Activated CD4-positive, alpha-beta memory T cell treated with anti-CD3 and anti-CD28 coated beads for 36 hours (primary cell): ENCODE results near the gene TPX2. TPM values are rescaled to one million over a fixed set of nuclear protein-coding genes. Genes with fewer than 3 reads are reported as not detected.

Experiments
- CTCF ChIA-PET: fragments of 350-600 bp; sonication (Branson Sonifier 250); formaldehyde crosslinking; loops from one replicate; lab custom pipeline; 2021; ENCODE audit warnings: antibody characterized with exemption, inconsistent platforms; lab: Charles Lee
- POLR2A ChIA-PET: fragments of 350-600 bp; sonication (Branson Sonifier 250); formaldehyde crosslinking; loops from one replicate; lab custom pipeline; 2021; ENCODE audit warnings: antibody characterized with exemption; lab: Charles Lee
- DNase-seq: peaks from one replicate; pipeline ENCODE4 v3.0.0-alpha.2; 2020
- H3K27ac Mint-ChIP-seq: one replicate; pipeline ENCODE4 v1.8.0; 2021; ENCODE audit warnings: mixed read lengths
- H3K27me3 Mint-ChIP-seq: one replicate; pipeline ENCODE4 v1.8.0; 2021; ENCODE audit warnings: mixed read lengths
- H3K36me3 Mint-ChIP-seq: one replicate; pipeline ENCODE4 v1.8.0; 2021; ENCODE audit warnings: mixed read lengths
- H3K4me1 Mint-ChIP-seq: one replicate; pipeline ENCODE4 v1.8.0; 2021; ENCODE audit warnings: low read depth, mixed read lengths
- H3K4me3 Mint-ChIP-seq: one replicate; pipeline ENCODE4 v1.8.0; 2021; ENCODE audit warnings: mild to moderate bottlenecking, mixed read lengths
- H3K9me3 Mint-ChIP-seq: one replicate; pipeline ENCODE4 v1.8.0; 2021; ENCODE audit warnings: mixed read lengths
- intact Hi-C: fragments of 100-400 bp; cut with micrococcal nuclease; formaldehyde crosslinking; loops from one replicate; pipeline ENCODE4 v1.15.1; 2023
- total RNA-seq, 2 experiments: library from RNA; stranded (reverse); gene quantifications; one replicate each; pipeline ENCODE4 v1.2.3, GENCODE V29; 2021

TPX2 gene
- total RNA-seq, 2 experiments from 2014 or later: 149 TPM

DNA sequence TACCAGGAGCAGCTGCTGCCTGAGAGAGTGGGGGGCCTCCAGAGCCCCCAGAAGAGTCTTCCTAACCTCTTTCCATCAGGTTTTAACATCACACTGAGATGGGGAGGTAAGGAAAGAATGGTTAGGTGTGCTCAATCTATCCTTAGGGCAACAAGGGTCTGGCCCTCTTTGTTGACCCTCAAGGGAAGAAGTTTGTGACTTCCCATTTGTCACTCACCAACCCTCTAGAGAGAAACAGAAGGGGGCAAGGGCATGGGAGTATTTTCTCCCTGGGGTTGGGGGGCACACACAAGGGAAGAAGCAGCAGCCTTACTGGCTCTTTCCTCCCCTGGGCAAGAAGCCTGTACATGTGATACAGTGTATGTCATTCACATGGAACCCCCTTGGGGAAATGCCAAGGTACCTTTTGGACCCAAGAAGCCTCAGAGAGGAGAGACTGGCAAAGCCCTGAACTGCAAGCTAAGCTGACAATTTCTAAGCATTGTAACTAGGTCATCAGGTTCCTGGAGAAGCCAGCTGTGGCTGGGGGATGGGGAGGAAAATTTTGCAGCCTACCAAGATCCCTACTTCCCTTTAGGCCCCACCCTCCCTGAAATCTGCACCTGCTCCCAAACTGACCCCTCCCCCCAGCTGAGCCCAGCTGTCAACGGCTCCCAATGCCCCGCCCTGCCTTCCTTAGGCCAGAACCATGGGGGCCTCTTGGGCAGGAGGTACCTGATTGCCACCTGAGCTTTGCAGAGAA lies 30.9 kb upstream of the TPX2 start:
- Mint-ChIP-seq H3K4me3 (no peak overlapping the region), H3K4me1 (peaks cover 77% of the 10 kb centered on the region), H3K27ac (peak overlapping the region; percentile 38), H3K36me3 (peaks cover 65% of the 10 kb centered on the region), H3K27me3 (no peaks in the 10 kb centered on the region), H3K9me3 (no peaks in the 10 kb centered on the region)
- CTCF ChIA-PET: interaction anchor here (1.6 kb wide), 1 partner anchor 14 kb away, joined by 5 read pairs; the partner anchor contains the start of gene BCL2L1
- POLR2A ChIA-PET: interaction anchor here (1.0 kb wide), 2 partner anchors 9 to 14 kb away, joined by 3 read pairs; no protein-coding TSS in a partner anchor
- intact Hi-C loops: no loop called here
- DNase-seq: no peak

DNA sequence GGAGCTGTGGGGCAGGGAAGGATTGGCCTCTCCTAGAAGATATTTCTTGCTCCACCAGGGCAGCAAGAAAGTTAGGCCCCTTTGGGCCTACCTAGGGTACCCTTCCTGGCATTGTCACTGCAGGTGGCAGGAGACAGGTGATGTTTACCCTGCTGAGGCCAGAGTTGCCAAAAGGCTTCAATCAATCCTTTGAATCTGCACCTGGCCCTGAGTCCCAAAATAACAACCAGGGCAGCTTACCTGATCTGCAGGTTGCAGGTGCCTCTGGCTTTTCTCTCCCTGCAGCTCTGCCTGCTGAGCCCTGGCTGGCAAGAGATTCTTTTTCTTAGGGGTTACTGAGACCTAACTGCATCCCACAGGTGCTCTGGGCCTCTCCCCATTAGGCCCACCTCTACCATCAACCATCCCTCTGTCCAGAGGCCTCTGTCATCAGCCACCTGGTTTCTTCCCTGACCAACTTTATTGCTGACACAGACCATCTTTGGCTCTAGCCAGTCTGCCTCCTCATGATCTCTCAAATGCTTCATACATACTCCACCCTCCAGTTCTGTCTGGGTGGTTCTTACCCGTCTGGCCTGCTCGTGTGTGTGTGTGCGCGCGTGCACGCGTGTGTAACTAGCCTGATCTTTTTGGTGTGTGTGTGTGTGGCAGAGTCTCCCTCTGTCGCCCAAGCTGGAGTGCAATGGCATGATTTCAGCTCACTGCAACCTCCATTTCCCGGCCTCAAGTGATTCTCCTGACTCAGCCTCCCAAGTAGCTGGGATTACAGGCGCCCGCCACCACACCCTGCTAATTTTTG lies 30.2 kb upstream of the TPX2 start:
- no peak overlapping the region for H3K4me3 Mint-ChIP-seq
- ChIA-PET CTCF (interaction anchor here (1.6 kb wide), 1 partner anchor 13 kb away, joined by 5 read pairs; the partner anchor contains the start of gene BCL2L1), POLR2A (interaction anchor here (1.0 kb wide), 2 partner anchors 8 to 15 kb away, joined by 3 read pairs; no protein-coding TSS in a partner anchor)
- H3K4me1 Mint-ChIP-seq: peaks cover 85% of the 10 kb centered on the region
- H3K36me3 Mint-ChIP-seq: peaks cover 72% of the 10 kb centered on the region
- DNase-seq: no peak
- no peaks in the 10 kb centered on the region for H3K9me3 Mint-ChIP-seq
- no peaks in the 10 kb centered on the region for H3K27me3 Mint-ChIP-seq
- intact Hi-C loops: no loop called here
- H3K27ac Mint-ChIP-seq: peak overlapping the region; percentile 28

DNA sequence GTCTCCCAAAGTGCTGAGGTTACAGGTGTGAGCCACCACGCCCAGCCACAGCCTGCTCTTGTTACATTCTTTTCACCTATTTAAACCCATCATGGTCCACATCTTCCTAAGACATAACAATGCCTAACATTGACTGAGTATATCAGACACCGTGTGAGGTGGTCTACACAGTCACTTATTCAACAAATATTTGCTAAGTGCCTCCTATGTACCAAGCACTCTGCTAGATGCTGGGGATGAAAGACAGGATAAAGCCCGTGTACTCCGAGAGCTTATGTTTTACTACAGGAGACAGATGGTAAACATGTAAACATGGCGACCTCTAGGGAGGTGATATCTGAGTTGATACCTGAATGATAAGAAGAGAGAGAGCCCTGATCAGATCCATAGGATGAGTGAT lies 29.2 kb upstream of the TPX2 start:
- intact Hi-C loops: no loop called here
- DNase-seq: no peak
- CTCF ChIA-PET: interaction anchor here (0.6 to 3.1 kb wide), 3 partner anchors 14 to 147 kb away, joined by 3 to 17 read pairs (median 4); no protein-coding TSS in a partner anchor
- Mint-ChIP-seq H3K9me3 (no peaks in the 10 kb centered on the region), H3K36me3 (peaks cover 75% of the 10 kb centered on the region), H3K4me1 (peaks cover 89% of the 10 kb centered on the region), H3K27me3 (no peaks in the 10 kb centered on the region), H3K4me3 (no peak overlapping the region), H3K27ac (peak overlapping the region; percentile 69)
- POLR2A ChIA-PET: no interaction called here

DNA sequence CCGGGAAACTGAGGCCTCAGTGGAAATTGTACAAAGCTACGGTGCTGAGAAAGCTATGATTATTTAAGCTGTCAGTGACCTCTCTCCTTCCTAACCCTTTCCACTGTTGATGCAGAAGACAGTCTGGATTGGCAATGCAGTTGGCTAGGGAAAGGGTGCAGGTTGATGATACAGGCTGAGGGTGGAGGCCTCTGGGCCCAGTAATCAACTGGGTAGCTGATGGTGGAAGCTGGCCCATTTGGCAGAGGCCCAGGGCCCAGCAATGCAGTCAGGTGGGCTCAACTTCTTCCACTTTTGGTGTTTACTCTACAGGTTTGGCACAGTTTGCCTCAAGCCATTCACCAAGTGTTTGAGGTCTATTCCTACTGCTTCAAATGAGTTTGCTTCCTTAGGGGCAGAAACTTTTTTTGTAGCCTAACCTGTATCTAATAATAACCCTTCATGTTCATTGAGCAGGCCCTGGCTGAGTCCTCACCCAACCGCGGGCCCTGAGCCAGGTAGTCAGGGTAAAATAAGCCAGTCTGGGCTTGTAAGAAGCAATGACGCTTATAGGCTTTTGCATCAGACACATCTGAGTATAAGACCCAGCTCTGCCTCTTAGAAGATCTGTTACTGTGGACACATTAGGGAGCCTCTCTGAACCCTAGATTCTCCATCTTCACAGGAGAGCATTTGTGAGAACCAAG lies 28.5 kb upstream of the TPX2 start:
- no peak for DNase-seq
- Mint-ChIP-seq H3K27ac (peak overlapping the region; percentile 69), H3K27me3 (no peaks in the 10 kb centered on the region), H3K9me3 (no peaks in the 10 kb centered on the region), H3K4me3 (no peak overlapping the region), H3K4me1 (peaks cover 91% of the 10 kb centered on the region), H3K36me3 (peaks cover 76% of the 10 kb centered on the region)
- ChIA-PET POLR2A (no interaction called here), CTCF (interaction anchor here (0.6 to 3.1 kb wide), 4 partner anchors 12 to 98 kb away, joined by 3 to 17 read pairs (median 6); no protein-coding TSS in a partner anchor)
- intact Hi-C loops: no loop called here

DNA sequence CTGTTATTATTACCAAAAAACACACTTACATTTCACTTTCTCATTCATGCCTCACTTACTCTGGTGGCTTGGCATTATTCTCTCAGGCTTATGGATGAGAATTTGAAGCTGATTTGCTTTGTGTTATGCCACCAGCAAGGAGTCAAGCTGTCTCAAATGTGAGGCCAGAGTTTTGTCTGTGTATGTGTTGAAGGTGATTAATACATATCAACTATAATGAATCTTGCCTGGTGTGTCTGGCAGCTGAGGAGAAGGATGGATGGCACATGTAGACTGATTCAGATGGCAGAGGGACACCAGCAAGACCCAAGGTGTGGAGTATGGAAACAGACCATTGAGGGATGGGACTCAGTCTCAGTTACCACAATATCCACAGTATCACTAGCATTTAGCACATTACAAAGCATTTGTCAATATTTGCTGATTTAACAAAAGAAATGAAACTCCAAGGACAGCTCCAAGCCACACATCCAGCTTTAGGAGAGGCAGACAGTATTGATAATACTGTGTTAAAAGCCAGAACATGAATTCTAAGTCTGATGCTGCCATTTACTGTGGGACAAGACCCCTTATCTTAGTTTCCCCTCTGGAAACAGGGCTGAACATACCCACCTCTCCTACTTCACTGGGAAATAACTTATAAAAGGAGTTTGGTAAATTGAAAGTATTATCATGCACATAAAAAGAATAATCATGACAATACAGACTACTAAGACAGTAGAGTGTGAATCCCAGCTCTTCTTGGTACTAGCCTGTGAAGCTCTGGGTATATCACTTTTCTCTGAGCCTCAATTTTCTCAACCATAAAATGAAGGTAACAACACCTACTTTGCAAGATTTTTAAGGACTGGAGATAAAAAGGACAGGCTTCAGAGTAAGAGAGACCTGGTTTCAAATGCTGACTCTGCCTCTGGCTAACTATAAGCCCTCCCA lies 27.6 kb upstream of the TPX2 start:
- DNase-seq: no peak
- POLR2A ChIA-PET: no interaction called here
- Mint-ChIP-seq H3K4me1 (peaks cover 92% of the 10 kb centered on the region), H3K4me3 (no peak overlapping the region), H3K9me3 (no peaks in the 10 kb centered on the region), H3K27ac (peak overlapping the region; percentile 69), H3K27me3 (no peaks in the 10 kb centered on the region), H3K36me3 (peaks cover 78% of the 10 kb centered on the region)
- intact Hi-C loops: no loop called here
- CTCF ChIA-PET: interaction anchor here (1.2 to 3.1 kb wide), 6 partner anchors 9 to 135 kb away, joined by 3 to 17 read pairs (median 4); no protein-coding TSS in a partner anchor

DNA sequence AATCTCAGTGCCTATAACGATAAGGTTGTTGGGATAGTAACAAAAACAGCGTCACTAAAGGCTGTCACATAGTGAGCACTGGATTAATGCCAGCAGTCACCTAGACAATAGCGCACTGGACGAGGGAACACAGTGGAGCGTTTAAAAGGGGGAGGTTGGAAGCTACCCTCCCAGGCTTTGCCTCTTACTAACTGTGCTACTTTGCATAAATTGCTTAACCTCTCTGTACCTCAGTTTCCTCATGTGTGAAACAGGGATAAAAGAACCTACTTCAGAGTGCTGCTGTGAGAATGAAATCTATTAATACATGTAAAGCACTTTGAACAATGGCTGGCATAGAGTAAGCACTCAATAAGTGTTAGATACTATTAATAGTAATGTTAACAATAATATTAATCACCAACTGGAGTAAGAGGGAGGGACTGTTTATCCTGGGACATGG lies 27.0 kb upstream of the TPX2 start:
- intact Hi-C loops: no loop called here
- no peak for DNase-seq
- H3K4me3 Mint-ChIP-seq: no peak overlapping the region
- H3K27me3 Mint-ChIP-seq: no peaks in the 10 kb centered on the region
- ChIA-PET CTCF (interaction anchor here (1.2 to 3.1 kb wide), 5 partner anchors 9 to 134 kb away, joined by 3 to 17 read pairs (median 4); no protein-coding TSS in a partner anchor), POLR2A (no interaction called here)
- peaks cover 78% of the 10 kb centered on the region for H3K36me3 Mint-ChIP-seq
- peak overlapping the region; percentile 69 for H3K27ac Mint-ChIP-seq
- H3K9me3 Mint-ChIP-seq: no peaks in the 10 kb centered on the region
- peaks cover 92% of the 10 kb centered on the region for H3K4me1 Mint-ChIP-seq

DNA sequence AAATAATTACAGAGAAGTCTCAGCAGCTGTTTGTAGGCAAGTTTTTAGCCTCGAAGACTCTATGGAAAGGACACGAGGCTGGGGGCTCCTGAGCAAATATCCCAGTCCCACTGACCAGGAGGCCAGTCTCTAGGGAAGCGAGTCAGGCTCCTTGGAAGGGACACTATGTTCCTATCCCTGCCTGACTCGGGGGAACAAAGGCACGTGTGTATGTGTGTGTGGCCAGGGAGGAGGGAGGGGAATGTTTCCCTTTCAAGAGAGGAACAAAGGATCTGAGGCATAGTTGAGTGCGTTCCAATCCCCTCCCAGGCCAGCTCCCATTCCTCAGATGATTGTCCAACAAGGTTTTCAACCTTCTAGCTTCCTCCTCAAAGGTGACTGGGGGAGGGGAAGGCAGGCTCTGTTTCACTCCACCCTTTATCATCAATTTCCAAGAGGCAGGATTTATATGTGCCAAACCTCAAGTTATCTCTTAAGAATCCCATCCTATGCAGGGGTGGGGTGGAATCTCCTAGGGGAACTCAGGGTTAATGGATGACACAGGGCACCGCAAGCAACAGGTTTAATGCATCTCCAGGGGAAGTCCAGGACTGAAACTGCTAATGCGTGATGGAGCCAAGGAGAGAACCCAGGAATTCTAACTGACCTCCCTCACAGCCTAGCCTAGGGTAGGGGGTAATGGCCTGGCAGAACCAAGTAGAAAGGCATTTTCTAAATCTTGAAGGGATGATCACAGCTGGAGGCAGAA lies 26.4 kb upstream of the TPX2 start:
- H3K9me3 Mint-ChIP-seq: no peaks in the 10 kb centered on the region
- H3K27ac Mint-ChIP-seq: peak overlapping the region; percentile 88
- CTCF ChIA-PET: interaction anchor here (1.3 to 3.1 kb wide), 5 partner anchors 11 to 100 kb away, joined by 3 to 17 read pairs (median 7); no protein-coding TSS in a partner anchor
- H3K4me1 Mint-ChIP-seq: peaks cover 93% of the 10 kb centered on the region
- POLR2A ChIA-PET: interaction anchor here (1.0 kb wide), 1 partner anchor 11 kb away, joined by 3 read pairs; no protein-coding TSS in a partner anchor
- intact Hi-C loops: no loop called here
- peaks cover 79% of the 10 kb centered on the region for H3K36me3 Mint-ChIP-seq
- H3K27me3 Mint-ChIP-seq: no peaks in the 10 kb centered on the region
- DNase-seq: no peak
- peak overlapping the region; percentile 24 for H3K4me3 Mint-ChIP-seq

DNA sequence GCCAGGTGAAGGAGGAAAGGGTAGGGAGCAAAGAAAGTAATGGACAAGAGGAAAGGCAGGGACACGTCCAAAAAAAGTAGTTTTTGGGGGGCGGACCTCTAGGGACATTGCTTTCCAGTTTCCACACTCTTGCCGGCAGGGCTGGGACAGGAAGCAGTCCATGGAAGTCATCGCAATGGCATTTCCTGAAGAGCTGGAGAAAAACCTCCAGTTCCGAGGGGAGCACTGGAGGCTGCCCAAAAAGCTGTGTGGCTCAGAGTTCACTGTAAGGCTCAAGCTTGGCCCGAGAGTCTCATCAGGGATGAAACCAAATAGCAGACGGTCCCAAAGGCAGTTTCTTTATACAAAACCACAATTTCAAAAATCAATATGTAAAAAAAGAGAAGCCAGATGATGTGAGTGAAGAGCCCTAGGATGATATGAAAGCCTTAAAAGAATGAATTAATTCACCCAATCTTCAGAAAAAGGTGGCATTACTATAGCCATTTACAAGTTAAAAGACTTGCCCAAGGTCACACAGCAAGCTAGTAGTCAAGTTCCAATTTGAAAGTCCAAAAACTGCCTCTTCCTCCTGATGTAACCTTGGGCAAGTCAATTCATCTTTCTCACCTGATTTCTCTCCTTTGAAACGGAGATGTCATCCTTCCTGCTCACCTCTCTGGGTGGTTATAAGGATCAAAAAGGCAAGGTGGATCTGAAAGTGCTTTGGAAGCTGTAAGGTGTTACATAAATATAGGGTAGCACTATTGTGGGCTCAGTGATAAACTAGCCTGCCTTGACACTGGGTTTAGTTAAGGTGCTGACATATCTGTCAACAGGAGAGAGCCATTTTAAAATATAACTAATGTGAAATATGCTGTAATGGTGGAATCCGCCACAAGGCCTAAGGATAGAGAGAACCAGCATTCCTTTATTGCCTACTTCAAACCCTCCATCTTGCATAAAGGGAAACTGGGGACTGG lies 25.5 kb upstream of the TPX2 start:
- H3K9me3 Mint-ChIP-seq: no peaks in the 10 kb centered on the region
- peaks cover 79% of the 10 kb centered on the region for H3K36me3 Mint-ChIP-seq
- H3K27ac Mint-ChIP-seq: peak overlapping the region; percentile 88
- H3K4me1 Mint-ChIP-seq: peaks cover 87% of the 10 kb centered on the region
- intact Hi-C loops: no loop called here
- DNase-seq: no peak
- peak overlapping the region; percentile 24 for H3K4me3 Mint-ChIP-seq
- POLR2A ChIA-PET: interaction anchor here (1.0 kb wide), 1 partner anchor 10 kb away, joined by 3 read pairs; no protein-coding TSS in a partner anchor
- H3K27me3 Mint-ChIP-seq: no peaks in the 10 kb centered on the region
- CTCF ChIA-PET: interaction anchor here (1.3 to 2.3 kb wide), 2 partner anchors 10 to 51 kb away, joined by 7 to 16 read pairs; no protein-coding TSS in a partner anchor

DNA sequence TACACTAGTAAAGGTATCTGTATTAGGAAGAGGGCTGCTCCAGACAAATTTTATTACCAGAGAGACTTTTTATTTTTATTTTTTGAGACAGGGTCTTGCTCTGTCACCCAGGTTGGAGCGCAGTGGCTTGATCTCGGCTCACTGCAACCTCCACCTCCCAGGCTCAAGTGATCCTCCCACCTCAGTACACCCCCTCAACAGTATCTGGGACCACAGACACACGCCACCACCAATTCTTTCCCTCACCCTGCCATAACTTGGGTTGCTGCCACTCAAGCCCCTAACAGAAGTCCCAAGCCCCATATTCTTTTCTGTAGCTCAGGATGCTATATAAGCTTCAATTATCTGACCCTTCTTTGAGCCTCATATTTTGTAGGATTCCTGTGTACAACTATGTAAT lies 23.3 kb upstream of the TPX2 start:
- intact Hi-C loops: no loop called here
- Mint-ChIP-seq H3K36me3 (peaks cover 89% of the 10 kb centered on the region), H3K27me3 (no peaks in the 10 kb centered on the region), H3K4me1 (peaks cover 70% of the 10 kb centered on the region), H3K27ac (peak overlapping the region; percentile 96), H3K4me3 (peak overlapping the region; percentile 98), H3K9me3 (no peaks in the 10 kb centered on the region)
- ChIA-PET CTCF (interaction anchor here (0.6 to 10.8 kb wide), 5 partner anchors 11 to 103 kb away, joined by 3 to 417 read pairs (median 4); no protein-coding TSS in a partner anchor), POLR2A (interaction anchor here (1.6 to 5.4 kb wide), 2 partner anchors 40 to 54 kb away, joined by 6 to 30 read pairs; no protein-coding TSS in a partner anchor)
- no peak for DNase-seq
